Esophagus squamous epithelium (tissue), 5 donors: ENCODE results near the gene UIMC1. TPM values are rescaled to one million over a fixed set of nuclear protein-coding genes. Genes with fewer than 3 reads are reported as not detected.

ENCODE experiments used
- DNase-seq: peaks from one replicate; lab custom pipeline; 2025; lab: John Stamatoyannopoulos, UW
- H3K27ac ChIP-seq, 4 donors: fragments of 200-600 bp; sonication (generic); one replicate each; pipeline ENCODE4 v1.5.1; 2016 to 2019; ENCODE audit warnings: mild to moderate bottlenecking in 1 of 4
- H3K27me3 ChIP-seq, 4 donors: fragments of 200-600 bp; sonication (generic); 1 replicate in 3 of 4; 2 replicates in 1 of 4; pipeline versions ENCODE4 v1.5.1 to v1.6.0; 2017 to 2021; ENCODE audit warnings: antibody characterized with exemption in 1 of 4
- H3K36me3 ChIP-seq, 3 donors: fragments of 200-600 bp; sonication (generic); one replicate each; pipeline ENCODE4 v1.5.1; 2016 to 2019
- H3K4me1 ChIP-seq, 3 donors: fragments of 200-600 bp; sonication (generic); one replicate each; pipeline ENCODE4 v1.5.1; 2017 to 2019
- H3K4me3 ChIP-seq, 4 donors: fragments of 200-600 bp; sonication (generic); 1 replicate in 3 of 4; 2 replicates in 1 of 4; pipeline ENCODE4 v1.5.1; 2016 to 2019; ENCODE audit warnings: mild to moderate bottlenecking in 2 of 4, moderate library complexity in 1 of 4
- H3K9me3 ChIP-seq, 3 donors: fragments of 200-600 bp; sonication (generic); one replicate each; pipeline ENCODE4 v1.5.1; 2016 to 2019
- CTCF ChIP-seq, 6 experiments: fragments of 450-650 bp in 4 of 6; fragments of 200-600 bp in 2 of 6; sonication (generic) in 2 of 6; IDR thresholded peaks; one replicate each; pipeline ENCODE4 v1.5.1; 2016 to 2019; ENCODE audit warnings: antibody characterized with exemption in 6 of 6, mild to moderate bottlenecking in 4 of 6, moderate library complexity in 4 of 6
- POLR2A ChIP-seq, 4 donors: fragments of 450-650 bp; IDR thresholded peaks; one replicate each; pipeline ENCODE4 v1.6.1; 2017; ENCODE audit warnings: antibody characterized with exemption in 4 of 4, mild to moderate bottlenecking in 4 of 4, moderate library complexity in 3 of 4
- WGBS, 2 donors: methylation state at CpG; one replicate each; pipeline ENCODE4 v1.1.5; 2018; 5-methylcytosine and 5-hydroxymethylcytosine counted together
- intact Hi-C: fragments of 100-400 bp; cut with DNase I; formaldehyde crosslinking; loops from one replicate; pipeline ENCODE4 v1.15.0; 2022
- total RNA-seq, 4 donors: library from RNA; depleted of rRNA; stranded (reverse); fragments of >200 nt; gene quantifications; one replicate each; pipeline ENCODE4 v1.1.0, GENCODE V29; 2016
- donor health status: DM: yes; HTN: yes; CAD: no.

Gene UIMC1
- total RNA-seq, 4 donors from 2014 or later = 10.3 to 38.1 (median 15.6) TPM

GRCh38 chr5:176888865-176889165, 117.8 kb downstream of the UIMC1 start:
- Histone ChIP-seq H3K27ac (no peak overlapping the region), H3K9me3 (no peaks in the 10 kb centered on the region), H3K4me3 (no peak overlapping the region), H3K27me3 (peaks cover 0 to 15% (median 0%) of the 10 kb centered on the region in 4 donors), H3K4me1 (no peaks in the 10 kb centered on the region), H3K36me3 (no peaks in the 10 kb centered on the region)
- intact Hi-C loops = no loop called here
- 50% methylated on average over 1 of the region's 1 CpG; no CpG with 5 or more reads in 1 of the 2 donors for WGBS, 2 donors
- DNase-seq = no peak
- TF ChIP-seq CTCF (IDR thresholded peaks at IDR 0.05) (no peak), POLR2A (IDR thresholded peaks at IDR 0.05) (no peak)

GRCh38 chr5:176888016-176888864, 118.3 kb downstream of the UIMC1 start:
- Histone ChIP-seq H3K27ac (no peak overlapping the region), H3K4me1 (no peaks in the 10 kb centered on the region), H3K9me3 (no peaks in the 10 kb centered on the region), H3K27me3 (peaks cover 0 to 15% (median 0%) of the 10 kb centered on the region in 4 donors), H3K36me3 (no peaks in the 10 kb centered on the region), H3K4me3 (no peak overlapping the region)
- DNase-seq = no peak
- intact Hi-C loops = no loop called here
- WGBS, 2 donors = 82 to 83% methylated on average over 9 to 11 of the region's 27 CpGs
- no peak for TF ChIP-seq POLR2A (IDR thresholded peaks at IDR 0.05)
- TF ChIP-seq CTCF (IDR thresholded peaks at IDR 0.05) = no peak

GRCh38 chr5:176887252-176887849, 119.2 kb downstream of the UIMC1 start:
- intact Hi-C loops = no loop called here
- no peak for DNase-seq
- 90 to 93% methylated on average over 7 to 8 of the region's 28 CpGs for WGBS, 2 donors
- Histone ChIP-seq H3K4me1 (no peaks in the 10 kb centered on the region), H3K36me3 (no peaks in the 10 kb centered on the region), H3K4me3 (no peak overlapping the region), H3K9me3 (no peaks in the 10 kb centered on the region), H3K27me3 (peaks cover 0 to 10% (median 0%) of the 10 kb centered on the region in 4 donors), H3K27ac (no peak overlapping the region)
- TF ChIP-seq CTCF (IDR thresholded peaks at IDR 0.05) (no peak), POLR2A (IDR thresholded peaks at IDR 0.05) (no peak)

- no peak for TF ChIP-seq POLR2A (IDR thresholded peaks at IDR 0.05)
- no peak for TF ChIP-seq CTCF (IDR thresholded peaks at IDR 0.05)
- no peak for DNase-seq
- 81 to 84% methylated on average over 8 to 11 of the region's 13 CpGs for WGBS, 2 donors
These were observed 120.0 kb downstream of the UIMC1 start for GRCh38 chr5:176886336-176887251.

More at GRCh38 chr5:176886336-176887251, 120.0 kb downstream of the UIMC1 start:
- no peak overlapping the region for H3K27ac ChIP-seq
- H3K4me3 ChIP-seq = no peak overlapping the region
- peaks cover 0 to 7% (median 0%) of the 10 kb centered on the region in 4 donors for H3K27me3 ChIP-seq
- H3K4me1 ChIP-seq = no peaks in the 10 kb centered on the region
- H3K36me3 ChIP-seq = no peaks in the 10 kb centered on the region
- no peaks in the 10 kb centered on the region for H3K9me3 ChIP-seq
- intact Hi-C loops = no loop called here
